OCI-M2 (cell line): ENCODE results near the gene RNF123.
"Not testable (repeated sequence)": the region's sequence is repeated elsewhere in the genome, so short reads cannot be mapped to it uniquely, and the experiment has no call there.

ENCODE experiments used
- DNase-seq: peaks from one replicate; lab custom pipeline; 2025; ENCODE audit not compliant: unreplicated experiment; lab: John Stamatoyannopoulos, UW

RNF123 gene

DNA sequence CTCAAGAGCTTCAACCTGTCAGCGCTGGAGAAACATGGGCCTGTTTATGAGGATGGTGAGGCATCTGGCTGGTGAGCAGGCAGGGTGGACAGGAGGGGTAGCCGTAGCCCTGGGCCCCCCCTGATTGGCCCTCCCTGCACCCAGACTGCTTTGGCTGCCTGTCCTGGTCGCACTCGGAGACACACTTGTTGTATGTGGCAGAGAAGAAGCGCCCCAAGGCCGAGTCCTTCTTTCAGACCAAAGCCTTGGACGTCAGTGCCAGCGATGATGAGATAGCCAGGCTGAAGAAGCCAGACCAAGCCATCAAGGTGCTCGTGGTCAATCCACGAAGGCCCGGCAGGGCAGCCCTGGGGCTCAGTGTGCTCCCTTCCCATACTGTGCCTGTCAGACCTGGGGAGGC, 13.4 kb upstream of the RNF123 start:
- no peak for DNase-seq

DNA sequence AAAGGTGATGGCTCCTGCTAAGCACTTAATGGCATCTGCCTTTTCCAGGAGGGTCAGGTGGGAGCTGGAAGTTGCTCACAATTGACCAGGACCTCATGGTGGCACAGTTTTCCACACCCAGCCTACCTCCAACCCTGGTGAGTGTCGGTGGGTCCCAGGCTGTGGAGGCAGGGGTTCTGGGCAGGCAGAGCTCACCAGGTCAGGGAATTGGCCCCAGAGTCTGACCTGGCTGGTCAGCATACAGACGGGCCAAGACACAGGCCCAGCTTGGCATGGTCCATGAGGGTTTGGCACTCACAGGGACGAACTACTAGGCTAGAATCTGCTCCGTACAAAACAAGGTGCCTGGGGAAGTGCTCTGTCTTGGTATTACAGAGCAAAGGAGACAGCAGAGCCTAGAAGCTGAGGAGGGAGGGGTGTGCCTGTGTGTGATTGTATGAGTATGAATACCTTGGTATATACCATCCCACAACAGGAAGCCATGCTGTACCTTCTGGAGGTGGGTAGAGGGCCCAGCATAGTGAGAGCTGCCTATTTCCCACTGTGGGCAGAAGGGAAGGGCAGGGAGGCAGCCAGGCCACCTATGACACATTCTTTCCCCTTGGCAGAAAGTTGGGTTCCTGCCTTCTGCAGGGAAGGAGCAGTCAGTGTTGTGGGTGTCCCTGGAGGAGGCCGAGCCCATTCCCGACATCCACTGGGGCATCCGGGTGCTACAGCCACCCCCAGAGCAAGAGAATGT, 8.7 kb upstream of the RNF123 start:
- DNase-seq = no peak

DNA sequence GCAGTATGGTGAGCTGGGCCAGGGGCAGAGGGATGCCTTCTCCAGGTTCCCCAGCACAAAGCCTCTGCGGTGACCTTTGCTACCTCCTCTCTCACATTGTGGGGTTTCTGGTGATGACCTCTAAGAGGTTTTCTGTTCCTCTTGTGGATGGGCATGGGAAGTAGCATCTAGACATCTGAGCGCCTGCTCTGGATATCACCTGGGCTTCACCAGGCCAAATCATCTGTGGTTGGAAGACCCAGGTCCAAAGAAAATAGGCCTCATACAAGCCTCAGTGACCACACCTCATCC, 8.2 kb upstream of the RNF123 start:
- no peak for DNase-seq

DNA sequence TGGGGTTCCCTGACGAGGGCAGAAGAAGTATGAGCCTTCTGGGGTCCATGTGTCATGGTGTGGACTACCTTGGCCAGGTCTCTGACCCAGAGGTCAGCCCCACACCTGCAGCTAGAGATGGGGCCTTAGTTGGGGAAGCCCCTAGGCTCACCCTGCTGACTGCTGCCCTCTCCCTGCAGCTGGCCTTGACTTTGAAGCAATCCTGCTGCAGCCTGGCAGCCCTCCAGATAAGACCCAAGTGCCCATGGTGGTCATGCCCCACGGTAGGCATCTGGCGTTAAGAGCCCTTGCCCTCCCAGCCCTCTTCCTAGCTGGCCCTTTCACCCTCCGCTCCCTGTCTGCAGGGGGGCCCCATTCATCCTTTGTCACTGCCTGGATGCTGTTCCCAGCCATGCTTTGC, 7.8 kb upstream of the RNF123 start:
- DNase-seq = no peak

DNA sequence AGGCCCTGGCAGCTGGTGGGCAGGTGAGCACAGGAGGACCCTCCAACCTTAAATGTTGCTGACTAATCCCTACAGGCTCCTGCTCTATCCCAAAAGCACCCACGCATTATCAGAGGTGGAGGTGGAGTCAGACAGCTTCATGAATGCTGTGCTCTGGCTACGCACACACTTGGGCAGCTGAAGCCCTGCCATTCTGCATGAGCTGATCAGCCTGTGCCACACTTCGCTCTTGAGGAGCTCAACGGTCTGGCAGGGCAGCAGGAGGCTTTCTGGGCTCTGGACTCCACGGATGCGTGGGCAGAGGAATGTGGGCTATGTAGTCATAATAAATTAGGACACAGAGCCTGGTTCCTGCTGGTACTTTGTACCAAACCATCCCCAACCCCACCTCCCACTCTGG, 6.2 kb upstream of the RNF123 start:
- no peak for DNase-seq

DNA sequence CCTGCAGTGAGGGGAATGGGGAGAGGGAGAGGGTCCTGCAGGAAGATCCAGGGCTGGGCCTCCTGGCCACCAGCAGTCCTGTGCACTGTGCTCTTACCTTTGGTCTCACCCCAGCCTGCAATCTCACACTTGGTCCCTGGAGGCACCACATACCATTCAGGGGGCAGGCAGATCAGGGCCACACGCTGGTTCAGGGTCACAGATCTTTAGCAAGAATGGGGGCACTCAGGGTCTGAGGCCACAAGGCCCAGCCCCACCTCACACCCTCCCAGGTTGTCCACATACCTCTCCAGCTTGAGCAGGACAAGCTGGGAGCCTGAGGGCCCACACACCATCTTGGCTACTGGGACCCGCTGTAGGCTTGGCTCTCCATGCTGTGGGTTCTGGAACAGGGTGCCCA, 4.9 kb upstream of the RNF123 start:
- DNase-seq = not testable (repeated sequence)

DNA sequence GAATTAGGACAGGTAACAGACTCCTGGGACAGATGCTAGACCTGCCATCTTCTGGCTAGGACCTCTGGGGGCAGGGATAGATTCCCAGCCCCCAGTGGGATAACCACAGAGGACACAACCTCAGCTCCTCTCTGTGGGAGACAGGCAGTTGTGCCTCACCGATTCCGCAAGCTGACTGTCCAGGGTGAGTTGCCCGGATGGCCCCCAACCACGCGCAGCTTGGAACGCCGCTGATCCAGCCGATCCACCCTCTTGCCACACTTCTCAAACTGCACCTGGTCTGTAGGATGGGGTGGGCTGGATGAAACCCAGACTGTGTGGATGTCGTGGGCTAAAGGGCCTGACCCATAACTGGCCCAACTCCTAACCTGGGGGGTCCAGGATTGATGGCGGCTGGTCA, 4.3 kb upstream of the RNF123 start:
- DNase-seq = not testable (repeated sequence)

DNA sequence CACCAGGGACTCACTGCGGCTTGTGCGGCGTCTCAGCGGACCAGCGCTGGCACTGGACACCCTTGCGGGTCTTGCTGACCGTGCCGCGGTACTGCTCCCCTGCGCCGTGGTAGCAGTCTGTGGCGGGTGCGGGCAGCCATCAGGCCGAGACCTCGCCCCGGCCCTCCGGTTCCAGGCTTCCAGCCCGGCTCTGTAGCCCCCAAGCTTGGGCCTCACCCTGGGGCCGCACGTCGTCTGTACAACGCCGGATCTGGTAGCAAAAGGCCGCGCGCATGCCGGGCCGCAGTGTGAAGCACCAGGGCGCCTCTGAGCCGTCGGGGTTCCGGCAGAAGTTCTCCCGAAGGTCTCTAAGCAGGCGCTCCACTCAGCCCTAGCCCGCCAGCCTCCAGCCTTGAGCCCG, 3.5 kb upstream of the RNF123 start:
- DNase-seq = not testable (repeated sequence)

DNA sequence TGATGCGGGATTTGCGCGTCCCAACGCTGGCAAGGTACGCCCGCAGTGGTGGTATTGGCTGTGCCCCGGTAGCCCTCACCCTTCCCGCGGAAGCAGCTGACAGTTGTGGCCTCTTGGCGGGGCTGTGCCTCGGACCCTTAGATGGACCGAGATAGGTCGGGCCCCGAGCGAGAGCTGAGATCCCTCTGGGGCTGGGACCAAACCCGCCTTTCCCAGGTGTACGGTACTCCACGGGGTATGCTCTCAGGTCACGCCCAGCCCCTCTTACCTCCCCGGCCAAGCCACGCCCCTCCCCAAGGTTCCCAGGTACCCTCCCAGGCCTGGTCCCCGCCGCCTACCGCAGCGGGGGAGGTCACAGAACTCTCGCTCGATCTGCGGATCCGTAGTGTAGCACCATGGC, 3.0 kb upstream of the RNF123 start:
- DNase-seq = not testable (repeated sequence)

DNA sequence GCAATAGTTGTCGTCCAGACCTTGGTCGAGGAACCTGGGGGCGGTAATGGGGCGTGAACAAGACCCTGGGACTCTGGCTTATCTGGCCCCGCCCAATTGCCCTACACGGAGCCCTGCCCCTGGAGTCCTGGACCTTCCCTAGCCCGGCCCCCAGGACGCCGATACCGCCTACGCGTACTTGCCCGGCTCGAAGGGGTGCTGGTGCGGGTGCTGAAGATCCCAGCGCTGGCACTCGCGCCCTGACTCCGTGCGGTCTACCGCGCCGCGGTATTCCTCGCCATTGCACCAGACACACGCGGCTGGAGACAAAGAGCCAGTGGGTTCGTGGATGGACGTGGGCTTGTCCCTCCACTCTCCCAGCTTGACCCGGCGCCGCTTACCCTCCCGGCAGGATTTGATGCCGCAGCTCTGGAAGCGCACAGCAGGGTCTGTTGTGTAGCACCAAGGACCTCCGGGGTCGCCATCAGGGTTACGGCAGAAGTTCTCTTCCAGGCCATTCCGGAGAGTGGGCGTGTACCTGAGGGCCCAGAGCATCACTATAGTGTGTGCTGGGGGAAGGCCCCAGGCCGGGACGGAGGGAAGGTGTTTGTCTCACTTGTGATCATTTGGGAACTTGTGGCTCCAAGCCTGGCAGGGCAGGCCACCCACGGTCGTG, 2.5 kb upstream of the RNF123 start:
- DNase-seq = not testable (repeated sequence)

DNA sequence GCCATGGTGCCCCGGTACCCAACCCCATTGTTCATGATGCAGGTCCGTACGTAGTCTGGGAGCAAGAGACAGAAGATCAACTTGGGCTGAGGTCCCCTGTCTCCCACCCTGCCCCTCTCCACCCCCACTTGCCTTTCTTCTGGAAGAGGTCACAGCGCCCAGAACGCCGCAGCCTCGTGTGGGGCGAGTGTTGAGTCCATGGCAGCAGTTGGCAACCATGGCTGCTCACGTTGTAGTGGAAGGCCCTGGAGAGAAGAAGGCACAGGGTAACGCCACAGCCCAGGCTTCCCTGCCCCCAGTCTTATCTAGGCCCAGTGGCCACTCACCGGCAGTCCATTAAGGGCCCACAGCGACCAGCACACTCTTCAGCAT, 1.9 kb upstream of the RNF123 start:
- not testable (repeated sequence) for DNase-seq

DNA sequence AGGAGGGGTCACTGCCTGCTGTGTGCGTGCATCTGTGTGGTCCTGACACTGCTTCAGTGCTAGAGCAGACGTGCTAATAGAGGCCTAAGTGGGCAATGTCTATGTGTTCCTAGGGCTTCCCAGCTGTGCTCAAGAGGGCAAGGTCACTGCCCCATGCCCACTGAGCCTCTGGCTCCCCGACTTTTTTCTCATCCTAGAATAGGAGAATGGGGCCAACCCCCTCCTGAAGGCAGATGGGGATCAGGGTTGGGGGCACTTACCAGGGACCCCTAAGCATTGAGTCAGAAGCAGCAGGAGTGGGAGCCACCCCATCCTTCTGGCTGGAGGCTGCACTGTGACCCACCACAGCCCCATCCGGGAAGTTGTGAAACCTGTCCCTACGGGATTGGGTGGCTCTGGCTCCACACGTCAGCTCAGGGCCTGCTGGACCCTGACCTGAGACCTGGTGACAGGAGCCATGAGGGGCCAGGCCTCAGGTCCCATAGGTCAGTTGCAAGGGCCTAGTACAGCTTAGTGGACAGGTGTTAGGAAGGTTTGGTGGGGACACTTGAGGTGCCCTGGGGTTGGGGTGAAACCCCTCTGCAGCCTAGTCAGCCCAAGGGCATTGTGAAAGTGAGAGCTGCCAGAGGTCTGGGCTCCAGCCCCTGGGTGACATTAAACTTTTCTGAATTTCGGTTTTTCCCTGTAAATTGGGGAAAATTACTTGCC, 865 bp upstream of the RNF123 start:
- DNase-seq = not testable (repeated sequence)

DNA sequence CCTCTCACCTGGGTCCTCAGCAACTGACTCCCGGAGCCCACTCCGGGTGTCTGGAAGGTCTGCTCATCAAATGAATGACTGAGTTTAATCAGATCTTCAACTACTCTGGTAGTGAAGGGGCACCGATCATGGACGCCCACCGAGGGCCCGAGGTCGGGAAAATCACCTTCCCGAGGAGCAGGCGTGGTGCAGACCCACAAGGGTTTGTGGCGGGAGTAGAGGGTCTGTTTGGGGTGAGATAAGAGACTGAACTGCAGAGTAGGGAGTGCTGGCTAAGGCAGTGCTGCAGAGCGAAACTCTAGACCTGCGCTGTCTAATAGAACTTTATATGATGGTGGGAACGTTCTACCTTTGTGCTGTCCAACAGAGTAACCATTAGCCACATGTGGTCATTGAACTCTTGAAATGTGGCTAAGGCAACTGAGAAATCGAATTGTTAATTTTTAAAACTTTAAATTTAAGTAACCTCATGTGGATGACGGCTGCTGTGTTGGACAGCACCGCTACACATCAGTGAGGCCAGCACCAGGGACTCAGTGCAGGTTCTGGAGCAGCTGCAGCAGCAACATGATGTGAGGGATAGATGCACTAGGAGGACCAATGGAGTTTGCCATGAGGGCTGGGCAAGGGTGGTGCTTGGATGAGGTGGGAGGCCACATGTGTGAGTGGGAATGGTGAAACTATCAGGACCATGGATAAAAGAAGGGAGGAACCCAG, 709 bp downstream of the RNF123 start:
- not testable (repeated sequence) for DNase-seq

DNA sequence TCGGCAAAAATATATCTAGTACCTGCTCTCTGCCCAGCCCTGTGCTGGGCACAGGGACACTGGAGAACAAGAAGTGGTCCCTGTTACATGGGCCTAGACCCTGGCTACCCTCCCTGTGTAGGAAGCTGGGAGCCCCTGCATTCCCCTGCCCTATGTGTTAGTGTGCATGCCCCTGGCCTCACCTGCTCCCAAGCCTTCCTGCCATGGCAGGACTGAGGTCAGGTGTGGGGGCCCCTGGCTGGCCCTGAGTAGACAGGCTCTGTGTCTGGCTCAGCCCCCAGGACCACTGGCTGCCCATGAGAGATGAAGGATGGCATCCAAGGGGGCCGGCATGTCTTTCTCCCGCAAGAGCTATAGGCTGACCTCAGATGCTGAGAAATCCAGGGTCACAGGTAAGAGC, 1.5 kb downstream of the RNF123 start:
- DNase-seq = not testable (repeated sequence)

DNA sequence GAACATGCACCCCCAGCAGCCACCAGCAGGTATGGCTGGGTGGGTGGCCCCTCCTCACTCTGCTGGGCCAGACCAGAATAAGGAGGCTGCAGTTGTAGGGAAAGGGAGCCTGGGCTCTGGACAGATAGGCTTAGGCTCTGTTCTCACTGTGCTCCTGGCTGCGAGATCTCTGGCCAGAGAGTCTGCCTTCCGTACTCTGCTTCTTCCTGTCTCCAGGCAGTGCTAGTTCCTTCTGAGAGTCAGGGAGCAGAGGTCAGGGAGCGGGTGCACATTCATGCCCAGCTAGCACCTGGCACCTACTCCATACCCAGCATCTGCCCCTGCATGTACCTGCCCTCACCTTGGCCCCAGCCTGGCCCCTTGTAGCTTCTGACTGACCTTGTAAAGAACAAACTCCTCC, 2.1 kb downstream of the RNF123 start:
- DNase-seq = not testable (repeated sequence)

DNA sequence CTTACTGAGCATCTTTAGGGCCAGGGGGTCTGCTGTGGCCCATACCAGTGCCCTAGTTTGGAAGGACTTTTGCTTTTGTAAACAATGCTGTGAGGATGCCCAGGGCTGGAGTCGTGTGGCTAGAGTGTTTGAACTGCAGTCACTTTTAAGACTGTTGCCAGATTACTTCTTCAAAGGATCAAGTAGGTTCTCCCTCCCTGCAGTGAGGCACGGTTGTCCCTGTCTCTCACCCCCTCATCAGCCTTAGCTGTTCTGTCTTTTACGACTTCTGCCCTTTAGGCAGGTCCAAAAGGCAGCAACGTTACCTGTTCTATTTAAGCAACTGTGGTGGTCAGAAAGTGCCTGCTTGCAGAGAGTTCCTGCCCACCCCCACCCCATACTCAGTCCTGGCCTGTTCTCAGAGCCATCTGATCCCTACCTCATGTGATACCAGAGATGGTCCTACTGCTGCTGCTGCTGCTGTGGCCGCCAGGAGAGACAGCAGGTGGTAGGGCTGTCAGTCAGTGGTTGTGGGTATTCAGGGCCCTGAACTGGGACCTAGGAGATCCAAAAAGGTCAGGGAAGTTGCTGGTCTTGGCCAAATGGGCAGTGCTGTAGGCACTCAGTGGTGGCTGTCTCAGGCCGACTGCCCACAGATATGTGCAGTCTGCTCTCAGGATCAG, 5.2 kb downstream of the RNF123 start:
- DNase-seq = not testable (repeated sequence)

DNA sequence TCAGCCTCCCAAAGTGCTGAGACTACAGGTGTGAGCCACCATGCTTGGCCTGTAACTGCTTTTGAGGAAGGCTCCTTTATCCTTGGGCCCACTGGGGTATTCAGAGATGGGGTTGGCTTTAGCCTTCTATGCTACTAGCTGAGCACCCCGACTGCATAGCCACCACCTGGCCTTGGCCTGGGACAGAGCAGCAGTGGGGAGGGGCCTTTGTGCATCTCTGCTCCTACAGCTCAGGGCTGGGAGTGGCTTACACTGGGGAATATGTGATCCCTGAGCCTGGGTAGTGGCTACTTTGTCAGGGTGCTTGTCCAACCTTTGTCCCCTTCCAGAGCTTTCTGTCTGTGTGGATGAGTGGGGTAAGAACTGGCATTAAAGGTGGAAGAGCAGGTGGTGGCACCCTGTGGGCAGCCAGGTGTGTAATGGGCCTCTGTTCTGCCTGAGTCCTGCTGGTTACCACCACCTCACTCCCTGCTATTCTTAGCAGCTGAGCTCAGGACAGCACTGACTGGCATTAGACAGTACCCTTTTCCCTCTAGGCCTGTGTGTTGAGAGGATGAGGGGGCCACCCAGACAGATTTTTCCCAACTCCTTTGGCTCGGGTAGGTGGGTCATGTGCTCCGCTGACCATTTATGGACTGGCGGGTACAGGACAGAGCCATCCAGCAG, 6.1 kb downstream of the RNF123 start:
- DNase-seq = not testable (repeated sequence)

DNA sequence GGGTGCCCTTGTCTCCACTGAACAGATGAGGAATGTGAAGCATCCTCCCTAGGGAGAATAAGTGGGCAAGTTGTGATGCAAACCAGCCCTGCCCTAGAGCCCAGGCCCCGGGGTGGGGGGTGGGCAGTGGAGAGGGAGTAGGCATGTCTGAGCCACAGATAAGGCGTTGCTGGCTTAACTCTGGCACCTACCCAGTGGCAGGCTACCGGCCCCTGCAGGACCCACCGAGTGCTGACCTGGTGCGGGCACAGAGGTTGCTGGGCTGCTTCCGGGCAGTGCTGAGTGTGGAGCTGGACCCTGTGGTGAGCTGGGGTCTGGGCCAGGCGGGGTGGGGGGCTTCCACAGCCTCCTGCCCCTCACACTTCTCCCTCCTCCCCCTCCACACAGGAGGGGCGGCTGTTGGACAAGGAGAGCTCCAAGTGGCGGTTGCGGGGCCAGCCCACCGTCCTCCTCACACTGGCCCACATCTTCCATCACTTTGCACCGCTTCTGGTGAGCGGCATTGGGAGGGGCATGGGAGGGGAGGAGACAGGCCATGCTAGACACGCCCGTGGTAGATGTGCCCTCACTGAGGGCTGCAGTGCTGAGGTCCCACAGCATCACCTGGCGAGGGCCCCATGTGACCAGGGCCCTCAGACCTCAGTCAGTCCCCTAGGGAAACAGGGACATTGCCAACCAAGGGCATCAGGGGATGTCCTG, 10.1 kb downstream of the RNF123 start:
- DNase-seq = no peak

DNA sequence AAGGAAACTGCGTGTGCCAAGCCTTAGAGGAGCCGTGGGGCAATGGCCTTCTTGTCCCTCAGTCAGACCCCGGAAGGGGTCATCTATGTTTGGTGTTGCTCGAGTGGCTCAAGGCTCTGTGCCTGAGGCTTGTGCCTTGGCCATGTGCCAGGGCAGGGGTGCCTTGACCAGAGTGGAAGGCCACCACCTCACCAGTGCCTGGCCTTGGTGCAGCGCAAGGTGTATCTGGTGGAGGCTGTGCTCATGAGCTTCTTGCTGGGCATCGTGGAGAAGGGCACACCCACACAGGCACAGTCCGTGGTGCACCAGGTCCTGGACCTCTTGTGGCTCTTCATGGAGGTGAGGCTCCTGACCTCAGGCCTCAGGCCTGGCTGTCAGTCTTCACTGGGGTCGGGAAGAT, 10.7 kb downstream of the RNF123 start:
- no peak for DNase-seq
